Activated CD4-positive, alpha-beta T cell treated with anti-CD3 and anti-CD28 coated beads for 24 hours (primary cell): ENCODE measurements around the gene PUM2.

Experiments used
- DNase-seq, 2 donors: peaks; one replicate each; pipeline ENCODE4 v3.0.0-alpha.2; 2020; ENCODE audit warnings: low read depth in 2 of 2

PUM2 gene

GRCh38 chr2:20218331-20219320, 132.0 kb downstream of the PUM2 start:
- no peak for DNase-seq

DNA sequence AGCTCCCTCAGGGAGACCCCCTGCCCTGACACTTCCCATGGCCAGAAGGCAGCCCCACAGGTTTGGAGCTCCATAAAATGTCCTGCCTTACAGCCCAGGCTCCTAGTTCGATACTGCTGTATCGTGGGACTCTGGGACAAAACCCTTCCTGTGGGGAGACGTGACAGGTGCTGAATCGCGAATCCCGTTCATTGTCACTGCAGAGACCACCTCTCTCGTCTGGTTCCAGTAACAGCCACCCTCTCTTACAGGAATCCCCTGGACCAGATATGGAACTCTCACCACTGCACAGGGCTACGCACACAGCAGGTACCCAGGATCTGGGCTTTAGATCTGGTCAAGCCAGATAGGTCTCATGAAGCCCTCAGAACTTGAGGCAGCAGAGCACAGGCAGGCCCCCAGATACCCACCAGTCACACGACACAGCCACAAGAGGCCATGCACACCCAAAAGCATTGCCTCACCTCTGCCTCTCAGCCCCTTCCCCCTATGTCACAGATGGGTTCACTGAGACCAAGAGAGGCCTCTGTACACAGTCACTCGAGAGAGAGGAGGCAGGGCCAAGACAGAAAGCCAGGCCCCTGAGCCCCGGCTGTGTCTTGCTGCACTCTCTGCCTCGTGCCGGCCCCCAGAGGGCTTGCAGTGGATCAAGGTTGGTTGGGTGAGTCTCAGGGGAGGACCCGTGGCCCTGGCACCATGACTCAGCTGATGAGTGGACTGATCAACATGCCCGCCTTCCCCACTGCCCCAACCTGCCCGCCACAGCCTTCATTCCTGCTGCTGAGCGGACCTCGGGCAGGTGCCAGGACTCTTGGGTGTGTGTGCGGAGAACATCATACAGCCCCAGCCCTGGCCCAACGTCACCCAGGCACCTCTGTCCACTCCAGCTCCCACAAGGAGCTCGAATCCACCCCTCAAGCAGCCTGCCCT, 133.3 kb downstream of the PUM2 start:
- no peak for DNase-seq

- DNase-seq: no peak
Measured at GRCh38 chr2:20216130-20217025, 134.3 kb downstream of the PUM2 start.

DNA sequence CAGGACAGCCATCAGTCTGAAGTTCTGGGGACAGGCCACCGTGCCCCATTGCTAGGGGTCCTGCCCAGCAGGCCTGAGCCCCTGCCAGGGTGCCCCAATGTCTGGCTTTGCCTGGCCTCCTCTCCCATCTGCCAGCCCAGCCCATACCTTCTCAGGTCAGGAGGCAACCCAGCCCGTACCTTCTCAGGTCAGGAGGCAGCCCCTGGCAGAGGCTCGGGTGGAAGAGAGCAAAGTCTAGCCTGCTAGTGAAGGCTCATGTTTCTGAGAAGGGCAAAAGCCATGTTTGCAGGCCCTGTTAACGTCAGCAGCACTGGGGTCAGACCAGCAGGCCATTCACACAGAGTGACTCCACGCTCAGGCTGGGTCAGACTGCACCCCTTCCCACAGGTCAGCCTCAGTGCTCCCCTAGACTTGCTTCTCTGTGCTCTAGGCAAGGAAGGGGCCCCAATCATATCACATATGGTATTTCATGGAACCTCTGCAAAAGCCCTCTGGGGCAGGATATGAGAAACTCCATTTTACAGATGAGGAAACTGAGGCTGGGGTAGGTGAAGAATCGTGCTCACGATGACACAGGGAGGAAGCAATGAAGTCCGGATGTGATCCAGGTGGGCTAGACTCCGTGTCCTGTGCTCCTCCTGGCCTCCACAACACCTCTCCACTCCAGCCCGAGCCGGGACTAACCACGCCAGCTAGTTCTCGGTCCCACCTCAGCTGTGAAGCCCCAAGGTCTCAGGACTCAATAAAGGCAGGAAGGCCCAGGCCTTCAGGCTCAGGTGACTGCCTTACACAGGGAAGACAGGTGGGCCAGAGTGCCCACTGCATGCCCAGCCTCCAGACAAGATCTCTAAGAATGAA, 135.2 kb downstream of the PUM2 start:
- no peak for DNase-seq

GRCh38 chr2:20214566-20215182, 136.0 kb downstream of the PUM2 start:
- no peak for DNase-seq

GRCh38 chr2:20213651-20214565, 136.7 kb downstream of the PUM2 start:
- no peak for DNase-seq

DNA sequence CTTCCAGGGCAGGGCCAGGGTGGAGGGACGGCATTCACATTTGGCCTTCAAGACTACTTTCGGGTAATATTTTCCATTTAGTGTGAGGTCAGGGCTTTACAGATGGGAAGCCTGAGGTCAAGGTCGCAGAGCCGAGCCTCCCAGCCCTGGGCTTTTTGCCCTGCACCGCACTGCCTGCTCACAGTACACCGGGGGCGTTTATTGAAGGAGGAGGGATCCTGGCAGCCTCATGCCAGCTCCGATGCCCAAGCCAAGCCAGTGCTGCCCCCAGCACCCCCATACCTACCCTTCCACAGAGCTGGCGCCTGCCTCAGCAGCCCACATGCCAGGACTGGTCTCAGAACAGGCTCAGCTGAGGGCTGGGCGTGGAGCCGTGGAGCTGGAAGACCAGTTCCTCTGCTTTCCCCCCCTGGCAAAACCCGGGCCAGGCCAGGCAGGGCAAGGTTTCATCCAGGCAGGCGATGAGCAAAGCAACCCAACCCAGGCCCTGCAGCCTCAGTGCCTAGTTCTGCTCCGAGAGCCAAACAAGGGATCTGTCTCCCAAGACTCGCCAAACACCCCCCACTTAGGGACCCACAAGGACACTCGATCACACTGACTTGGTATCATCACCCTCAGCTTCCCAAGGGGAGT, 137.7 kb downstream of the PUM2 start:
- no peak for DNase-seq

GRCh38 chr2:20212459-20212870, 138.2 kb downstream of the PUM2 start:
- no peak for DNase-seq

DNA sequence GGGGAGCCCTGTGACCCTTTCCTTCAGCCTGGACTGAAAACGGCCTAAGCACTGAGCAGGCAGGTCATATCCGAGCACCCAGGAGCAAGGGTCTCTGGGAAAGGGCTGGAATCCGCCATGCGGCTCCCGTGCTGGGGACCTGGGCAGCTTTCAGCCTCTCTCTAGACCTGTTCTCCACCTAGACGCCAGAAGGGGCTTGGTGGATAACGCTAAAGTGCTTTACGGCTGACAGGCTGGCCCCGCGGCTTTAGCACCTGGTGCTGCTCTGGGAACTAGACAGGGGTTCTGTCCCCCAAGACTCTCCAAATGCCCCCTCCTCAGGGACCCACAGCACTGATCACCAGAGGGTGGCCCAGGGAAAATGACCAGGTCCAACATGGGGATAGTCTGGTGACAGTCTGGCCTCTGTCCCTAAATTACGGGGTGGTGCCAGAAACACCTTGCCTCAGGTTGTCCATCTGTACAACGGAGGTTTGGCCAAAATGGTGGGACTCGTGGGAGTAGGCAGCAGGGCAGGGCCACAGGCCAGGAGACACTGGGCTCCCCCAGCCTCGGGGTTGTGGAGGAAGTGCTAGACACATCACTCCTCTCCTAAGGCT, 138.7 kb downstream of the PUM2 start:
- no peak for DNase-seq

- DNase-seq: no peak
Measured at GRCh38 chr2:20211420-20211819, 139.2 kb downstream of the PUM2 start.

DNA sequence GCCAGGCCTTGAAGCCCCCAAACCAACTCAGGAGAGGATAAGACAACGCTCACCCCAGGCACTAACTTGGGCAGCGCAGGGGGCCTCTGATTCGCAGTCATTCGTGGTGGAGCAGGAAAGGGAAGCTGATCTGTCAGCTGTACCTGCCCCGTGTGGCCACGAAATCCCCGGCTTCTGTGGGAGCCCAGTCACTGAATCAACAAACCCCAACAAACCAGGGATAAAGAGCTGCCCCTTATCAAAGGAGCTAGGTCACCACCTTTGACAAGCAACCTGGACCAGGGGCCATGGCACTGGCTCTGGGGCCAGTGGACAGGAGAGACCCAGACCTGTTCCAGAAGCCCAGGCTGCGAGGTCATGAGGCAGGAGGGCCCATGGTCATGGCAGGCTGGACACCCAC, 140.2 kb downstream of the PUM2 start:
- DNase-seq: no peak

DNA sequence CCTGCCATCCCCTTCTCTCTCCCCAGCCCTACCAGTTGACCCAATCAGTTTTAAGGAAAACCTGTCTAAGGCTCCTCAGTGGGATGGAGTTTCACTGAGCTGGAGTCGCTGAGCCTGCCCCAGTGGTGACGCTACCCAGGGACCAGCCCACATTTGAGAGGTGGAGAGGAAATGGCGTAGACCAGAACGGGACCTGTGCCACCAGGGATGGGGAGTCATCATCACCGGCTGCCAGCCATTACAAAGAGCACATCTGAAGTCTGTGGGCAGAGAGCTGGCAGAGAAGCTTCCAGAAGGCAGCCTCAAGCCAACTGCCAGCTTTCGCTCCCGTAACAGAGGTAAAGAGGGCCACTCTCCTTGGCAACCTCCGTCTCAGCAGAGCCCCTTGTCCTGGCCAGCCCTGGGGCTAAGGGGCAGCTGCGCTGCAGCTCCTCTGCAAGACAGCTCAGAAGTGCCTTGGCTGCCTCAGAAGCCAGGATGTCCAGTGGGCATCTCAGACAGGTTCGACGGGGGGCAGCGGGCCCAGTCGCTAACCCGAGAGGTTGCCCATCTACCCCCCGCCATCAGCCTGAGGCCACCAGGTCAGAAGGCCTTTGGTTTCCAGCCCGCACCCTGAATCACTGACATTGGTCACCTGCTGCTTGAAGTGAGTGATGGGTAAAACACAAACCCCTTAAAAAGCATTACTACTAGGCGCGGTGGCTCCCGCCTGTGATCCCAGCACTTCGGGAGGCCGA, 141.1 kb downstream of the PUM2 start:
- no peak for DNase-seq

- DNase-seq: no peak
Measured at GRCh38 chr2:20208476-20208859, 142.2 kb downstream of the PUM2 start.

DNA sequence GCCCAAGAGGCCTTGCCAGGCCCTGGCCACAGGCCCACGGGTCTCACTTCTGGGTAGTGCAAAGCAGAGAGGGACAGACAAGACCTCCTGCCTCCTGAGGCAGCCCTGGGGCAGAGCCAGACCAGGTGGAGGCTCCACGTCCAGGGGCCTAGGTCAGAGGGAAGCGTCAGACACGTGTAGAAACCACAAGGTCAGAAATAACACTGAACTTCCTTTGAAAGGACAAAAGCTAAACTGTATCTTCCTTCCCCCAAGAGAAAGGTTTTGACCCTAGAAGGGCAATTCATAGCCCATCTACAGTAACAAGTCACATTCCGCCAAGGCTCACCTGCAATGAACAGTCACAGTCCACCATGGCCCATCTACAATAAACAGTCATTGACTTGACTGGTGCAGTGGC, 143.6 kb downstream of the PUM2 start:
- no peak for DNase-seq

DNA sequence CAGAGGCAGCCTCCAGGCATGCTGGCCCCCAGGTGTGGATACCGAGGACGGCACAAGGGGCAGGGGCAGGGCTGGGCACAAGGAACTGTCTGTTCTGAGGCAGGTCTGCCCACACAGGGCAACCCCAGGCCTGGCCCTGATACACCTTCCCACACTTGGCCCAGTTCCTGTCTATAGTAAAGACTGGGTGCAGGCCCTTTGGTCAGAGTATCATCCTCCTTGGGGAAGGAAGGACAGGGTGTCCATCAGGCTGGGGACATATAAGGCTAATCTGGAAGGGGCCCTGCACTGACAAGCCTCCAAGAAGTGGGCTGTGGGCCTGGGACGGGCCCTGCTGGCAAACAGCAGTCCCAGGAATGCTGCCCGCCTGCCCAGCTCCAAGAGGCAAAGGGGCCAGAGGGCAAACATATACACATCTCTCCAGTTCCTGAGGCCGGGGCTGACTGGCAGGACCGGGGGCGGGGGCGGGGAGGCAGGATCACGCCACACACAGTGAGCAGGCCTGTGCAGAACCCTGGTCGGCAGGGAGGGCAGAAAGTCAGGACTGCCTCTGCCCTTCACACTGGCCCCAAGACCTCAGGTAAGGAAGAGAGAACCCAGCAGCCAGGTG, 144.6 kb downstream of the PUM2 start:
- DNase-seq: no peak

DNA sequence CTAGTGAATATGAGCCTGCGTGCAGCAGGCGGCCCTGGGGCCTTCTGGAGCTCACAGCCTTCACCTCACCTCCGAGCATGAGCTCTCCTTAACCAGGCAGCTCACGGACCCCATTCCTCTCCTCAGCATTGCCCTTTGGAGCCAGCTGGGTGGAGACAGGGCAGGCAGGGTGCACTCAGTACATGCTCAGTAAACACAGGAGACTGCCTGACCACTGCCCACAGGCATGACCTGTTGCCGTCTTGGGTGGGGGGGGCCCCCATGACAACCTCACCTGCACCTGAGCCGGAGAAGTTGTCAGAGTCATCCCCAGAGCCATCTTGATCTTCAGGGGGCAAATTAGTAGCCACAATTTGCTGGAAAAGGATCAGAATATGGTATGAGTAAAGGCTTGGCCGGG, 145.6 kb downstream of the PUM2 start:
- no peak for DNase-seq
